Suprapubic skin (tissue), 4 donors: Measurements from ENCODE around the gene DBP.

ENCODE experiments used
- CTCF ChIP-seq, 2 donors: fragments of 200-600 bp in 1 of 2; fragments of 450-650 bp in 1 of 2; sonication (generic) in 1 of 2; IDR thresholded peaks; one replicate each; pipeline ENCODE4 v1.5.1; 2016 to 2019; ENCODE audit warnings: antibody characterized with exemption in 2 of 2, mild to moderate bottlenecking in 1 of 2, moderate library complexity in 1 of 2
- EP300 ChIP-seq: sonication (generic); formaldehyde crosslinking; IDR thresholded peaks from one replicate; pipeline ENCODE4 v1.6.1; 2017; ENCODE audit warnings: antibody characterized with exemption
- POLR2A ChIP-seq, 2 donors: fragments of 450-650 bp; IDR thresholded peaks; one replicate each; pipeline ENCODE4 v1.6.1; 2017; ENCODE audit warnings: antibody characterized with exemption in 2 of 2, mild to moderate bottlenecking in 2 of 2, moderate library complexity in 2 of 2
- POLR2AphosphoS5 ChIP-seq, 3 donors: sonication (generic); formaldehyde crosslinking; IDR thresholded peaks; one replicate each; pipeline ENCODE4 v1.6.1; 2017; ENCODE audit warnings: antibody characterized with exemption in 3 of 3

- TF ChIP-seq CTCF (IDR thresholded peaks at IDR 0.05): no peak
- TF ChIP-seq POLR2A (IDR thresholded peaks at IDR 0.05): no peak
- no peak for TF ChIP-seq EP300
- TF ChIP-seq POLR2AphosphoS5 (IDR thresholded peaks at IDR 0.05): no peak
Measured at GRCh38 chr19:48674216-48674809, 37.1 kb upstream of the DBP start.
